Dedifferentiated amniotic fluid mesenchymal stem cell (primary cell): ENCODE data around the gene EDEM3.
"Not testable (repeated sequence)": the region's sequence is repeated elsewhere in the genome, so short reads cannot be mapped to it uniquely, and the experiment has no call there.

Source experiments
- DNase-seq: peaks from one replicate; pipeline ENCODE4 v3.0.0-alpha.2; 2016; ENCODE audit errors: extremely low spot score

EDEM3 gene

DNA sequence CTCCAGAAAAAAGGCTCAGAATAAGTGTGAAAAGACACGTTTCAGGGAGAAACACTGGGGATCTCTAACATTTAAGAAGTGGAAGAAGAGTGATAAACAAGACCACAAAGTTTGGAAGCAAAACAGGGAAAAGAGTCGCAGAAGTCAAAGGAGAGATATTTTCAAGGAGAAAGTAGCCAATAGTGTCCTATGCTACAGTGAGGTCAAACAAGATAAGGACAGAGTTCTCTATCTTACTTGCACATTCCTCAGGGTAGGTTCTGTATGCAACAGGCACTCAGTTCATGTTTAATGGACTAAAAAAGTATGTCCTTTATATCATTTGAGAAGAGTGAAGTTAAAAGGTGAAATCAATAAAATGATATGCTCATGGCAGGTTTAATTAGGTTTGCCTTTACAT is 13.8 kb upstream of the EDEM3 start:
- no peak for DNase-seq

DNA sequence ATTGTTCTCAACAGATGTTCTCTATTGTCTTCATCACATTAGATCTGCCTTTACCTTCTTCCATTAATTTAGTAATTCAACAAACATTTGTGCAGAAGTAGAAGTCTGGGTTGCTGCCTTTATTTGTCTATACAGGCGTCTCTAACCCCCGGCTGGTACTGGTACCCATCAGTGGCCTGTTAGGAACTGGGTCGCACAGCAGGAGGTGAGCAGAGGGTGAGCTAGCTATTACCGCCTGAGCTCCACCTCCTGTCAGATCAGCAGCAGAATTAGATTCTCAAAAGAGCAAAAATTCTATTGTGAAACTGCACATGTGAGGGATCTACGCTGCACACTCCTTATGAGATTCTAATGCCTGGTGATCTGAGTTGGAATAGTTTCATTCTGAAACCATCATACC is 12.9 kb upstream of the EDEM3 start:
- DNase-seq, result no peak

DNA sequence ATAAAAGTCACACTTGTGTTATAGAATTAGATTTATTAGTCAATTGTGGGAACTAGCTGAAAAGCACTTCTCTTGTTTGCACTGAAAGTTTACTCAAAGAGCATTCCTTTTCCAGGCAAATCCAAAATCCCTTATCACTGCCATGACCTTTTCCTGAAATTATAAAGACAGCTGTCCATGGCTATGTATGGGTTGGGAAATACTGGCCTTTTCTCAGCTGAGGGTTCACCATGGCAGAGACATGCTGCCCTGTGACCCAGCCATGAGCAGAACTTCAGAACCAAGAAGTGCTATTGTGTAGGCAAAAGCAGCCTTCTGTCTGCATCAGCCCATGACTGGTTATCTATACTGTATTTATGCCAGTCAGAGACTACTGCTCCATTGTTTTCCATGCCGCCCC is 9.8 kb upstream of the EDEM3 start:
- no peak for DNase-seq

DNA sequence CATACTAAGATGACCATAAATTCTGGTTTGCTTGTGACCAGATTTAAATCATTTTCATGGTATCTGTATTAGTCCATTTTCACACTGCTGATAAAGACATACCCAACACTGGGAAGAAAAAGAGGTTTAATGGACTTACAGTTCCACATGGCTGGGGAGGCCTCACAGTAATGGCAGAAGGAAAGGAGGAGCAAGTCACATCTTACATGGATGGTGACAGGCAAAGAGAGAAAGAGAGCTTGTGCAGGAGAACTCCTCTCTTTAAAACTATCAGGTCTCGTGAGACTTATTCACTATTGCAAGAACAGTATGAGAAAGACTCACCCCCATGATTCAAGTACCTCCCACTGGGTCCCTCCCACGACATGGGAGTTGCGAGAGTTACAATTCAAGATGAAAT is 8.9 kb upstream of the EDEM3 start:
- not testable (repeated sequence) for DNase-seq

DNA sequence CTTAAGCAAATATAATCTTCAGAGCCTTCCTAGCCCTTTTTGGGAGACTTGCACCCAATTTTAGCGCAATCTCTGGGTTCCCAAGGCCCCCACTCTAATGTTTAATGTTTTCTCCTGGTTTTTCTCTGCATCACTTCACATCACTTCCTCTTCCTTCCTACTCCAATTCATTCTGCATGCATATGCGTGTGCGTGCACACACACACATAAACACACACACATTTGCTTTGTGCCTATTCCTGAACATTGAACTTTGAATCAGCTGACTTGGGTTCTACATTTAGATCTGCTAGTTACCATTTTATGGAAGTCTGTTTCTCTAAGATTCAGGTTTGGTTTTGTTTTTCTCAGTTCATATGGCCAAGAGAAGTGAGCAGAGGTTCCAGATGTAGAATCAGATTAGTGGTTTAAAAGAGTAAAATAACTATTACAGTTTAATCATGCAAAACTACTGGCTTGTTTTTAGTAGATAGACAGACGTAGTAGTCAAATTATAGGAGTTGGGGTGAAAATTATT is 7.4 kb upstream of the EDEM3 start:
- no peak for DNase-seq

DNA sequence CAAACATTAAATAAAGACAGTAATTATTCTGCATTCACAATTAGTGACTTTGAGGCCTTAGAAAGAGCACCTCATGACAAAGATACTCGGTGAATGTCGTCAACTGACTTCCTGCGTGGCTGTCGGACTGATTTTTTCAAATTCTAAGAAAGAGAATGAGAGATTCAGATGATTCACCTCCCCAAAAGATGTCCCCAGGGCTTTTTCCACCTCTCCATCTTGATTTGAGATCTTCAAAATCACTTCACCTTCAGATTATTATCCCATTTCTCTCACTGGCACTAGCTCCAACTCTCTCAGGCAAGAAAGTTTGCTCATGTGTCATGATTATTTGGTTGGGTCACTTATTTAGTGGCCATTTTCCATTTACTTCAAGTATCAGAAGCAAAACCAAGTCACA is 5.0 kb upstream of the EDEM3 start:
- no peak for DNase-seq

DNA sequence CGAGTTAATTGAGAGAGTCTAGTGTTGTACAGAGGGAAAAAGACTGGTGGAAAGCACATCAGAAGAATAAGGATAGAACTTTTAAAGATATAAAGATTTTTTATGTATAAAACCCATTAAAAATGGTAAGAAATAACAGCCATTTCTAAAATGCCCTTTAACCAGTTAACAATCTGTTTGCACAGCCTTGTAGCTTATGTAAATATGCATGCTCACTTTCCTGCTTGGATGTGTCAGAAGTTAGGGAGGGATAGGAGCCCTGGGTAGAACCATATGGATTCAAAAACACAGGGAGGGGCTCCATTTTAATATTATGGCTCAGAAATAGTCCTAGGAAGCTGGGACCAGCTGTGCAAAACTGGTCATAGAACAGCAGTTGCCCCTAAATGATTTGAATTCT is 4.5 kb upstream of the EDEM3 start:
- no peak for DNase-seq

DNA sequence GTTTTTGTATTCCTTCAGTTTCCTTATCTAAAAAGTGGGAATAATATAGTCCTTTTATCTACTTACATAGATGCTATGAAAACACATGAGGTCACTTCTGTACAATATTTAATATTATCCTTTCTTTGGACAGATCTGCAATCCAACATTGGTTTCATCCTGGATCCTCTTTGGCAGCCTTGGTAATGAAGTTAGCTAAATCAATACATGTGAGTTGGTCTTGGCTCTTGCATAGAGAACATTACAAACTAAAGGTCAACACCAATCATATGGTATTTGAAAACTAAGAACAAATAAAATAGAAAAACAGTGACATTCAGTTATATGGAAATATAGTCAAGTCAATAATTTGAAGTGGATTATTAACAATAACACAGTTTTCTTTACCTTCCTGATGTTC is 3.2 kb upstream of the EDEM3 start:
- DNase-seq, result no peak

DNA sequence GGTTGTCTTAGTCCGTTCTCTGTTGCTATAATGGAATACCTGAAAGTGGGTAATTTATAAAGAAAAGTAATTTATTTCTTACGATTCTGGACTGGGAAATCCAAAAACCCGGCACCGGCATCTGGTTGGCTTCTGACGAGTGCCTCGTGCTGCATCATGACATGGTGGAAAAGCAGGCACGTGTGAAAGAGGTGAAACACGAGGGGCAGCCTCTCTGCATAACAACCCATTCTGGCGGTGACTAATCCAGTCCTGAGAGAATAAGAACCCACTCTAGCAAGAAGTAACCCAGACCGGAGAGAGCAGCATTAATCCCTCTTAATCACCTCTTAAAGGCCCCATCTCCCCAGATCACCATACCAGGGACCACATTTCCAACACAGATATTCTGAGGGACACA is 2.7 kb upstream of the EDEM3 start:
- no peak for DNase-seq

DNA sequence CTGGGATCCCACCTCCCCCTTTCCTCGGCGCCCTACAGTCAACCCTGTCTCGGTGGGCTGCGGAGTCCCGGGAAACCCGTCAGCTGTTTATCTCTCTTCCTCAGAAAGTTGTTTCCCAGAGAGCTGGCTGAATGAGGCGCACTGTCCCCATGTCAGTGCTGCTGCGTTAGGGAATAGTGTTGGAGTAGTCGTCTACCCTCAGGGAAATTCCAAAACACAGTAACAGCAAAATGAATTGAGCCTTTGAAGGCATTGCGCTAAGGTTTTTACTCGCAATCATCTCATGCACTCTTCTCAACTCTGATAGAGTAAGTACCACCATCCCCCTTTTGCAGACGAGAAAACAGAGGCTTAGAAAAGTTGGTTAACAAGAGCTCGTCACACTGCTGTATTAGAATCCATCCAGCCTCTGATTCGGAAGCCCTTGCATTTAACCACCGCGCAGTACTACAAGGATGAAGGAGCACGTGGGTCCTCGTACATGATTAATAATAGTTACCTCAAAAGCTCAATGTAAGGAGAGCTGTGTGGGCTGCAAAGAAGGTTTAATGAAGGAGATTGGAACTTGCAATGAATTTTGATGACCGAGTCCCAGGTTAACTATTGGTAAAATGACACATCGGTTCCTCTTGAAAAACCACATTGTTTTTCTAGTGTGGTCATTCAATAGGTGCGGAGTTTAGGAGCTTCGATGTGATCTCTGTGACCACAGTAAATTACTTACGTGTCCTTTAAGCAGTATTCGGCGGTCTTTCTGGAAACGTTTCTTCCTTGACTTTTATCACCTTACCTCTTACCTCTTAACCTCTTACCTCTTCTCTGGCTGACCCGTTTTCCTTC is 788 bp upstream of the EDEM3 start:
- DNase-seq, result peak; percentile 22

DNA sequence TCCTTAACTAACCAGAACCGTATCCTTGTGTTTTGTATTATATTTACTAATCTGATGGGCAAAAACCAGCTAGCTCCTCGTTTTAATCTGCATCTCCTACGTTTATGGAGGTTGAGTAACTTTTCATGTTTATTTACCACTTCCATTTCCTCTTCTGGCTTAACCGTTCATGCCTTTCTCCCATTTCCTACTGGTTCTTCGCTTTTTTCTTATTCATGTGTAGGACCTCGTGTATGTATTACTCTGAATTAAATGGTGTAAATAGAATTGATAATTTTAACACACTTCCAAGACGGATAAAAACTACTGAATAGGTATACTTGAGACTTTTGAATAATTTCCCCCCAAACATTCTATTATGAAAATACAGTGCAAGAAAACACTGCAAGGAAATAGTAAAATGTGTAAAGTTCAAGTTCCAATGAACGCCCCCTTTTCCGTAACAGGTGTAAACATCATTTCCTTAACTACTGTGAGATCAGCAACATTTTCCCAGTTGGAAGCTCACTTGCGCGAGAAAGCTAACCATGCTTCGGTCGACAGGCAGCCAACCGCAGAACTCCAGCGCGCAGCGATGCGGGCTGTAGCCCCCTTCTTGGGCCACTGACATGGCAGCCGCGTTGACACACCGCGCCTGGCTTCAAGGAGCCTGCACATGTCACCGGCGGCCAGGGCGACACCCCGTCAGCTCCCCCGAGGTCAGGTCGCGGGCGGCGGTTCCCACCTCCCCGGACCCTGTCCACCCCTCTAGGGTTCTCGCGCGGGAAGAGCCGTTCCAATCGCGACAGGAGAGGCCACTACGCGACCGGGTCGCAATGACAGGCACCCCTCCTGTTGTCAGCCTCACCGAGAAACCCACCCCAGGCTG is 816 bp downstream of the EDEM3 start:
- DNase-seq, result no peak

DNA sequence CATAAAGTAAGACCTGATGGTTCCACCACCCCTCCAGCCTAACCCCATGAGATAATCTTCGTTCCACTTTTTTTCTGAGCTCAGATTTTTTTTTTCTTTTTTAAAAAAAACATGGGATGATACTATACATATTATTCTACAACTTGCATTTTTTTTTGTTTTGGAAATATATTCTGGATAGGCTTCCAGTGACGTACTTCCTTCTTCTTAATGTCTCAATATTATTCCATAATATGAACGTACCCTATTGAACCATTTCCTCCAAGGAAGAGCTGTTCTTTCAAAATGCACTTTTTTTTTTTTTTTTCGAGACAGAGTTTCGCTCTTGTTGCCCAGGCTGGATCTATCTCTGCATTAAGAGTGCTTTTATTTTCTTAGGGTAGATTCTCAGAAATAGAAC is 1.5 kb downstream of the EDEM3 start:
- DNase-seq, result no peak

DNA sequence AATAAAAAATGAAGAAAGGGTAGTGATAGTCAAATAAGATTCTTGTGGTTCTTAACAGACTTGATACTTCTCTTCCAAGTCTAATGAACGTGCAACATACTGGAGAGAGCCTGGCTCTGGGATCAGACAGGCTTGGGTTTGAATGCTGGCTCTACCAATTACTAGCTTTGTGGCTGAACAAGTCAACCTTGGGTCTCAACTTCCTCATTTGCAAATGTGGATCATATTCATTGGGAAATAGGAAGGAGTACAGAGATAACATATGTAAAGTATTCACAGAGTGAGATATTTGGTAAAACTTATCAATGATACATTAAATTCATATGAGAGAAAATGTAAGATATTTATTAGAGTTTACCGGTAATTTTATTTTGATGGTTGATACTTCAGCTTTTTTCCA is 2.0 kb downstream of the EDEM3 start:
- DNase-seq, result no peak

DNA sequence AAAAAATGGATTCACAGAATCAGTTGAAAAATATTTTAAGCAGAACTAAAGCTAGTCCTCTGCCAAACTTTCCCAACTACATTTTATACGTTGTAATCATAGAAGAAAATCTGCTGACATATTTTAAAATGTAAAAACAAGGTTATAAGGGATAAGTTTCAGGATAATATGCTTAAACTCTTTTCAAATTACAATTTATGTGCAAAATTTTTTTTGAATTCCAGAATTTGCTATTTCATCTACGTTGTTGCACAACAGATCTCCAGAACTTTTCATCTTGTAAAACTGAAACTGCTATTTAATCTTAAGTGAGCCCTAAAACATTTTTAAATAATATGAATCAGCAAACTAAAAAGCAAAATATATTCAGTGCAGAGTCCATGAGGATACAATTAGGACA is 5.9 kb downstream of the EDEM3 start:
- DNase-seq, result no peak

DNA sequence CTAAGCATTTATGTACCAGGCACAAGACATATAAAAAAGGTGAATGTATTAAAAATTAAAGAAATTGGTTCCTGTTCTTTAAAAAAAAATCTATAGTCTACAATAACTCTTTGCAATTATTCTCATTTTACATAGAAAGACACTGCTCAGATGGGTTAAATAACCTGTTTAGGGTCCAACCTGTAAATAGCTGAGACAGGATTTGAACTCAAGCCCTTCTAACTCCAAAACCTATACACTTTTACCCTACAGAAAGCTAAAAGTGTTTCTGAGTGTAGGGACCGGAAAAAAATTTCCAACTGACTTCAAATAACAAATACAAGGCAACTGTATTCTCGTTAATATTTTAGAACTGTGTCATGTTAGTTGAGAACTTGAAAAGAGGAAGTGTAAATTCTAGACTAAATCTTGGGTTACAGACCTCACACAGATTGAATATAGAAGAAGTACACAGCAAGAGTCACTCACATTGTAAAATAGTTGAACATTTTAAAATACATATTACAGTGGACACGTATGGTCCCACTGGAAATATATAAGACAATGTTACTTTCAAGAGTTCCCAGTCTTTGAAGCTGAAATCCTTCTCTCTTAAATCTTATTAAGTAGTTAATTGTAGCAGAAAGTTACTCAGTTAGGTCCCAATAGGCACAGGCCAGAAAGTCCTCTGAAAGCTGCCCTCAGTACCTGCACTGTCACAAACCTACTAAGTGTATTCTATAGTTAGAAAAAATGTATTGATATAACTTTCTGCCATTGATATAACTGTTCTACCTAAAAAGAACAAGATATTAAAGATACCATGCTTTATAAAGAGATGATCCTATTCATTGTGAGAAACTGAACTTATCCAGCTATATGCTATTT is 7.3 kb downstream of the EDEM3 start:
- DNase-seq, result no peak

DNA sequence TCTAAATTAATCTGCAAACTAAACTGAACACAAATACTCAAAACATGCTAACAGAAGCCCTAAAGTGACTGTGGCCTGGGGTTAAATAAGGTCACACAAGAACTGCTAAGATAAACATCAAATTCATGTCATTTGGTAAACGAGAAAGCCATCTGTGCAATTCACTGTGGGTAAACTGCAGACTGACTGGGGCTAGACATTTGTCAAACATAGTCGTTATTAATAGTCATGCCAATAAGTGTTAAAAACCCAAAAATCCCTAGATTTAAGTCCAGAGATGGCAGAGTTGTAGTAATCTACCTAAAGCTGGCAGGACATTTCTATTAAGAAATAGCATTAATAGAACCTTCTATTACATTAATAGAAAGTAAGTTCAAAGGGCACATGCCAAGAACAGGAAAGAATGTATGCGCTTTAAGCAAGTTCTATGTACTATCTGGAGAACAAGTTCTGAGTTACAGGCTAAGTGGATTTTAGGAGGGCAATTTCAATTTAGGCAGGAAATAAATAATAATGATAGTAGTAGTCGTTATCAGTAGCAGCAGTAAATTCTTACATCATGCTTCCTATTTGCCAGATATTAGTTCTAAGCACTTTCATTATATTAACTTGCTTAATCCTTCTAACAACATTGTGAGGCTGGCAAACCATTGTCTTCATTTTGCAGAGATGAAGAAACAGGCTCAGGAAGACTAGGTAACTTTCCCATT is 8.6 kb downstream of the EDEM3 start:
- DNase-seq, result no peak

DNA sequence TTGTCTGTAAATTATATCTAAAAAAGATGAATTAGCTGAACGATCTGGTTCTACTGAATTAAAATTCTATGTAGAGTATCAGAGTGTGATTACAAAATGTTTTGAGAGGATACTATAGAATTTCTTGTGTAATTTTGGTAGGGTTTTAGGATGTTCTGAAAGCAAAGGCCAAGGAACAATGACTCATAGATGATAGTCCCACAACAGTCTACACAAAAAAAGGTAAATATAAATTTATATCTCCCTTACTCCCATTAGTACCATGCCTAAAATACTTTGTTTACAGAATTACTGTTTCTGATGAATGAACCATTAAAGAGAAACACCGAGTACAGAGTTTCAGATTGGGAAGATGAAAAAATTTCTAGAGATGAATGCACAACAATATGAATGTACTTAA is 9.5 kb downstream of the EDEM3 start:
- DNase-seq, result no peak

DNA sequence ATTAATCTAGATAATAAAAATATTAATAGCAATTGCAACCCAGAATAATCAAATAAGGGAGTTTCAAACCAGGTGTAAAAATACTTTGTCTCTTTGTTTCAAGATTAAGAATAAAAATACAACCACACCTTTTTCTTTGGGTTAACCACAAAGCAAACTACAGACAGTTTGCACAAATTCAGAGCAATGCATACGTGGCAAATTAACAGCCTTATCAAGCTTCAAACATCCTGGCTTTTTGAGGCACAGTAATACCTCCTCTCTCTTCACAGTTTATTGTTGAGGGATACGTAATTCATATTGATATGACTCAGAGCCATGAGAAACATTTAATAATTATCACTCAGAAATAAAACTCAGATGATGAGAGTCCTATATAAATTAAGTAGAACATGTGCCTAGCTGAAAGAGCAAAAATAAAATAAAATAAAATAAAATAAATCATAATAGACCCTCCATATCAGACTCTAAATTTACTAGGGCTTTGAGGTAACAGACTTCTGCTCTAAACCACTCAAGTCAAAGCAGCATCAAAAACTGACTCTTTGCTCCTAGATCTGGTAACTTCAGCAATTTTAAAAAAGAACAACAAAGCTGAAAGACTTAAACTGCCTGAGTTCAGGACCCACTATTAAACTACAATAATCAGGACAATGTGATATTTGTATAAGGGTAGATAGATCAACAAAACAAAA is 11.4 kb downstream of the EDEM3 start:
- DNase-seq, result no peak

DNA sequence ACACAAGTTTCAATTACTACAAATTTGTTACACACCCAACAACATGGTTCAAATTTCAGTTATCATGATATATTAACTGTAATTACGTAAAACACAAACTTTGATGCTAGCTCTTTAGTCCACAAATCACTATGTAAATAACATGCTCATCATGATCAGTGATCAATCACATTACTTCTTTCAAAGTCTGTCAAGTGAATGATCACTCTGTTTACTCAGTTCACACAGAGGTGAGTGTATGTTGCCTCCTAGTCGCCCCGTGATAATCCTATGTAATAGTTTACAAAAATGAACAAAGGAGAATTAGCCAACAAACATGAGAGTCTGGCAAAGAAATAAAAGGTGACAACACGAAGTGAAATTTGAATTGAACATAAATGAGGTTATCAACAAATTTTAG is 14.3 kb downstream of the EDEM3 start:
- no peak for DNase-seq

DNA sequence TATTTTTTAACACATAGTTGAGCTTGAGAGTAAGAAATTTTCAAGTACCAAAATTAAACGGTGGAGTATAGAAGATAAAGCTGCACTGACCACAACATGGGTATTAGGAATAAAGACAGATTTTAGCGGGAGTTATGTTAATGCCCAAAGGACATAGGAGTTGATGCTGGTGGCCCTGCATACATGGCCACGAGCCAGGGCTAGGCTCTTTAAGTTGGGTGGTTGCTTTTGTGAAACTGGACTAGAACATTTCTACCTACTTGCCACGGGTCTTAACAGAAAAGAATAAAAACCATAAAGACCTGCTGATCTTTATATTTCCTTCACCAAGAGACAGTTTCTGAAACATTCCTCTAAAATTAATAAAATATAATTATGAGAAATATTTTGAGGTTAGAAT is 14.9 kb downstream of the EDEM3 start:
- DNase-seq, result no peak

DNA sequence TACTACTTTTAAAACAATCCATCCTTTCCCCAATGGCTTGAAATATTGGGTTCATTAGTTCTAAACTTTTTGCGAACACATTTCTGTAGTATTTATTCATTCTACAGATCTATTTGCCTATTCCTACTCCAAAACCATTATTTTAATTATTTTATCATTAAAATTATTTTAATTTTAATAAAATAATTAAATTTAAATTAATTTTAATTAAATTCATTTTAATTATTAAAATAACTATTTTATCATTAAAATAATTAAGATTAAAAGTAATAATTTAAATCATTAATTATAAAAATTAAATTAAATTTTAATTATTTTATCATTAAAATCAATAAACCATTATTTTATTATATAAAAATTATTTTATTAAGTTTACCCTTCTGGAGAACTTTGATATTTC is 15.6 kb downstream of the EDEM3 start:
- no peak for DNase-seq
